AG10803 (cell line): ENCODE results near the gene ADGRB2.
A peak's percentile ranks its signal among the peaks of the same experiment; 100 is the strongest.

Experiments
- DNase-seq: peaks from one replicate; pipeline ENCODE4 v3.0.0; 2010; ENCODE audit warnings: low read depth
- H3K4me3 ChIP-seq: 2 replicates; pipeline ENCODE4 v1.5.1; 2011; ENCODE audit warnings: mild to moderate bottlenecking, low read length, control low read depth
- TF ChIP-seq, protein P1 (sequence below): conservative IDR thresholded peaks from 2 replicates; pipeline ENCODE4 v1.5.1; 2011; ENCODE audit warnings: mild to moderate bottlenecking, low read length, control low read depth, inconsistent platforms

Gene ADGRB2

DNA sequence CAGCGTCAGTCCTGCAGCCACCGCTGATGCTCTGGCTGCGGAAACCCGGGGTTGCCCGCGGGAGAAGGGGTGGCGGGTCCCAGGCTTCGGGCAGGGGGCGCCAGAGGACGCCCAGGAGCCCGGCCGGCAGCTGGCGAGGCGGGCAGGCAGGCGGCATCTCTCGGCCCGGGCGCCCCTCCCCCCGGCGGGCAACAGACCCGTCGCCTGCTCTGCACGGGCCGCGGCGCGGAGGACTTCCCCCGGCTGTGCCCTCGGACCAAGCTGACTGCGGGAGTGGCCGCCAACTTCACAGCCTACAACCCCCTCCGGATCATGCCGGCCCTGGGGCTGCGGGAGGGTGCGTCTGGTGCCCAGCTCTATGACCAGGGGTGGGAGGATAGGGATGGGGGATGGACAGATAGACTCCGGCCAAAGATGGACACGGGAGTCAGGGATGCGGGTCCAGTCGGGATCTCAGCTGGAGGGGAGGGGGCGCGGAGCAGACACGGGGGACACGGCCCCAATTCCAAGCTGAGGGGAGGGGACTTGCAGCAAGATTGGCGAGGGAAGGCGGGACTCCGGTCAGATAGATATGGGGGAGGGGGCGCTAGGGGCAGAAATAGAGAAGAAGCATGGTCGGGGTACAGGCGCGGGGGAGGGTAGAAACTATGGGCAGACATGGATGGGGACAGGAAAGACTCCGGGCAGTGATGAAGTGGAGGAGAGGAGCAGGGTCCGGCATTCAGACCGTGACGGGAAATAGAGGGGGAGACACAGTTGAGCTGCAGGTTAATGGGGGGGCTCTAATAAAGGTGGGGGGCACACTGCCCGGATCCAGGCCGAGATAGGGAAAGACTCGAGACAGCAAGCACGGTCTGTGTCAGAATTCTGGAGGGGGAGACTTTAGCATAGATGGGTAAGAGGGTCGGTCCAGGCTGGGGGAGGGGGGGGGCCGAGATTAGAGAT, 1.1 kb downstream of the ADGRB2 start:
- TF ChIP-seq, protein P1, sequence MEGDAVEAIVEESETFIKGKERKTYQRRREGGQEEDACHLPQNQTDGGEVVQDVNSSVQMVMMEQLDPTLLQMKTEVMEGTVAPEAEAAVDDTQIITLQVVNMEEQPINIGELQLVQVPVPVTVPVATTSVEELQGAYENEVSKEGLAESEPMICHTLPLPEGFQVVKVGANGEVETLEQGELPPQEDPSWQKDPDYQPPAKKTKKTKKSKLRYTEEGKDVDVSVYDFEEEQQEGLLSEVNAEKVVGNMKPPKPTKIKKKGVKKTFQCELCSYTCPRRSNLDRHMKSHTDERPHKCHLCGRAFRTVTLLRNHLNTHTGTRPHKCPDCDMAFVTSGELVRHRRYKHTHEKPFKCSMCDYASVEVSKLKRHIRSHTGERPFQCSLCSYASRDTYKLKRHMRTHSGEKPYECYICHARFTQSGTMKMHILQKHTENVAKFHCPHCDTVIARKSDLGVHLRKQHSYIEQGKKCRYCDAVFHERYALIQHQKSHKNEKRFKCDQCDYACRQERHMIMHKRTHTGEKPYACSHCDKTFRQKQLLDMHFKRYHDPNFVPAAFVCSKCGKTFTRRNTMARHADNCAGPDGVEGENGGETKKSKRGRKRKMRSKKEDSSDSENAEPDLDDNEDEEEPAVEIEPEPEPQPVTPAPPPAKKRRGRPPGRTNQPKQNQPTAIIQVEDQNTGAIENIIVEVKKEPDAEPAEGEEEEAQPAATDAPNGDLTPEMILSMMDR = peak; percentile 32
- peak overlapping the region; percentile 60 for H3K4me3 ChIP-seq

DNA sequence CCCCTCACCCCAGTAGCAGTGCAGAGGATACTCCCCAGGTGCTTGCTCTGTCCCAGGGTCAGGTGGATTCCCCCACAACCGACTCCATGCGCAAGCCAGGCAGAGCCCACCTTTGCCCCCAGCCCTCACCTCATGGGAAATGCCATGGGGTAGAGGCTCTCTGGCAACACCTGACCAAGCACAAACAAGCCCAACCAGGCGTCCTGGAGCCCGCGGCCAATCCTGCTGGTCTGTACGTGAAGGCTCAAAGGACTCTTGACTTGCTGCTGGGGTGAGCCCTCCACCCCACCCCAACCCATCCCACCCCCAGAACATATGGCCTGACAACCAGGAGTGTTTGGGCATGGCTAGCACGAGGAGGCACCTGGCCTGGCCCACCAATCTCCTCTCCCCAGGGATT, 1.8 kb downstream of the ADGRB2 start:
- TF ChIP-seq, protein P1 = no peak
- peak overlapping the region; percentile 20; the same call in 1 of the 2 replicates for H3K4me3 ChIP-seq
- no peak for DNase-seq

More for the DNA sequence above, 1.1 kb downstream of the ADGRB2 start:
- DNase-seq = peak; percentile 31

DNA sequence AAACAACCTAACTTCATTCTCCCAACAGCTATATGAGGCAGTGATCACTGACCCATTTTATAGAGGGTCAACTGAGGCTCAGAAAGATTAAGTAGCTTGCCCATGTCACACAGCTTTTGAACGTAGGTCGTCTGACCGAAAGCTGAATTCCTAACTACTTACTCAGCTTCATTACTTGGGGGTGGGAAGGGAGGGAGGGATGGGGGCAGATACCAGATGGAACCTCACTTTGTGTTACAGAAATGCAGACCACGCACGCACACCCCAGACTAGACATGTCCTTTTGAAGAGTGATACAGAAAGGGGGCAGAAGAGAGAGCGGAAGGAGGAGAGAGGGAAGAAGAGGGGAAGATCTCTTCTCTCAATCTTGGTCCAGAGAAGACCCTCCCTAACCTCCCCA, 2.3 kb downstream of the ADGRB2 start:
- peak; percentile 74 for DNase-seq
- H3K4me3 ChIP-seq = no peak overlapping the region; the same call in 1 of the 2 replicates
- TF ChIP-seq, protein P1 = 0 out of 2 replicates have a peak, but pooled peaks have one; percentile 4

DNA sequence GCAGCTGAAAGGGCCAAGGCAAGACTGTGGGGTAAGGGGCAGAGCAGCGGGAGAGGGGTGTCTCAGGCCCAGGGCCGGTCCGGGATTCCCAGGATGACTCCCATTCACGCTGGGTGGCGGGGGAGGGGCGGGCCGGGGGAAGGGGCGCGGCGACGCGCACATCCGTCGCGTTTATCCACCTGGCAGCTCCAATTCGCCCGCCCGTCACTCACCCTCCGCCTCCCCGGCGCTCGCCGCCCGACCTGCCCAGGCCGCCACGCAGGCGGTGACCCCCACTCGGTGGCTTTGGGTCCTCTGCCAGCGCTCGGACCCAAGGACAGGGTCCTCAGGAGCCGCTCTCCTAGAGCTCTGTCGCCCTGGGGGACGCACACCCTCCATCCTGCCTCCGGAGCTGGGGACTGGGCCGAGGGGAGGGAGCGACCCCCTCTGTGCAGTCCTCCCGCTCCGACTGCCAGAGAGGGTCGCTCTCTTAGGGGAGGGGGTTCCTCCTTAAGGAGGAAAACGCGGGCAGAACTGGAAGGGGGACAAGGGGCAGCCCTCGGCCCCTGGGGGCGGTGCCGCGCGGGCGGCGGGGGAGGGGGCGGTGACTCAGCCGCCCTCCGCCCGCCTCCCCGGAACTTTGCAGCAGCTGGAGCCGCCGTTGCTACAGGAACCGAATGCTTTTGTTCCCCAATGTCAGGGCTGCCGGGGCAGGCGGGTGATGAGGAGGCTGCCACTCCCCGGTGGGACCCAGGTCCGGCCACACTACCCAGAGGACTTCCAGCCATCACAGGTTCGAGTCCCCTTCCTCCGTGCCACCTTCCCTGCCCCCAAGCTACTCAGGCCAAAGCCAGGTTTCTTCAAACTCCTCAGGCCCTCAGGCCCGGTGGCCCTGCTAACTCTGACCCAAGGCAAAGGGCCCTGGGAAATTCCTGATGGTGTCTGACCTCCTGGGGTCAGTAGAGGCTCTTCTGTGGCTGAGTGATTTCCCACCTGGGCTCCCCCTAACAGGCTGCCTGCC, 3.4 kb downstream of the ADGRB2 start:
- TF ChIP-seq, protein P1 = no peak
- peak overlapping the region; percentile 71 for H3K4me3 ChIP-seq
- peak; percentile 65 for DNase-seq

DNA sequence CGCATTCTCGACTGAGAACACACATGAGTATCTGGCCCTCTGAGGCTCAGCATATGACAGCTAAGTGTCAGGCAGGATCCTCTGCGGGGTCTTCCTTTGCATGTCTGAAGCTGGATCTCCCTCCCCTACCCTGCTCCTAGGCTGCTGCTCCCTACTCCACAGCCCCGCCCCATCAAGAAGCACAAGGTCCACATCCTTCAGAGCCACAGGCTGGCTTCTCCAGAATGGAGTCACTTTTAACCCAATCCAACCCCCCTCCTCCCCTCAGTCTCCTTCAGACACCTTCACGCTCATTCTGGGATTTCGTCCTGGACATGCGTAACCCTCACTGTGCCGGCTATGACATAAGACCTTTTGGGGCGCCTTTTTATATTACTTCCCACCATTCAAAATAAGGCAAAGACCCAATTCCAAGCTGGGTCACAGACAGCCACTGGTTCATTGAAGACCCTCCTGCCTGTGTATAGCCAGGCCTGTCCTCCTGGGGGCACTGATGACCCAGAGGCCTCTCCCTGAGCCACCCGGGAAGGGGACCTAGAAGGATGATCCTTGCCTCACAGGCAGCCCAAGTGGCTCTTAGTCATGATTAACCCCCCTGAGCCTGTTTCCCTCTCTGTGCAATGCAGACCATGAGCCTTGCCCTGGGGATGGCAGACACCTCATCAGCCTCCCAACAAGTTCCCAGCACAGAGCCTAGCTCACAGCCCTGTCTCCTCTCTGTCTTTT, 4.7 kb downstream of the ADGRB2 start:
- no peak overlapping the region for H3K4me3 ChIP-seq
- no peak for DNase-seq
- TF ChIP-seq, protein P1 = no peak

DNA sequence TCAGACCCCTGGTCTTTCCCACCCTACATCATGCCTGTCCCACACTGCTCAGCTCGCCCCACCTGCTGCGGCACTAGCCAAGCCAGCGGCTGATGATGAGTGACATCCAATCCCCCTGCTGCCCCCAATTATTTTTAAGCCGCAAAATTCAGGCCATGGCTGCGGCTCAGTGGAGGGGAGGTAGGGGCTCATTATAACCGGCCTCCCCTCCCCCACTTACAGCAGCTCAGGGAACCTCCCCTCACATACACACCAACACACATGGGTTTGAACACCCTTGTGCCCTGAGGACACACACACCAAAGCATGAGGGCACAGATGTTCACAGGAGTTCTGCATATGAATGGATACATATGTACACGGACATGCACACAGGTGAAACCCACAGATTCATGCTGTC, 5.3 kb downstream of the ADGRB2 start:
- H3K4me3 ChIP-seq = no peak overlapping the region
- DNase-seq = no peak
- TF ChIP-seq, protein P1 = no peak
